Measurements from ENCODE around the gene DTWD2.

GRCh38 chr5:118796081-118796480 lies 192.3 kb downstream of the DTWD2 start:
- TF ChIP-seq, protein P1, sequence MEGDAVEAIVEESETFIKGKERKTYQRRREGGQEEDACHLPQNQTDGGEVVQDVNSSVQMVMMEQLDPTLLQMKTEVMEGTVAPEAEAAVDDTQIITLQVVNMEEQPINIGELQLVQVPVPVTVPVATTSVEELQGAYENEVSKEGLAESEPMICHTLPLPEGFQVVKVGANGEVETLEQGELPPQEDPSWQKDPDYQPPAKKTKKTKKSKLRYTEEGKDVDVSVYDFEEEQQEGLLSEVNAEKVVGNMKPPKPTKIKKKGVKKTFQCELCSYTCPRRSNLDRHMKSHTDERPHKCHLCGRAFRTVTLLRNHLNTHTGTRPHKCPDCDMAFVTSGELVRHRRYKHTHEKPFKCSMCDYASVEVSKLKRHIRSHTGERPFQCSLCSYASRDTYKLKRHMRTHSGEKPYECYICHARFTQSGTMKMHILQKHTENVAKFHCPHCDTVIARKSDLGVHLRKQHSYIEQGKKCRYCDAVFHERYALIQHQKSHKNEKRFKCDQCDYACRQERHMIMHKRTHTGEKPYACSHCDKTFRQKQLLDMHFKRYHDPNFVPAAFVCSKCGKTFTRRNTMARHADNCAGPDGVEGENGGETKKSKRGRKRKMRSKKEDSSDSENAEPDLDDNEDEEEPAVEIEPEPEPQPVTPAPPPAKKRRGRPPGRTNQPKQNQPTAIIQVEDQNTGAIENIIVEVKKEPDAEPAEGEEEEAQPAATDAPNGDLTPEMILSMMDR (IDR thresholded peaks at IDR 0.05): no peak
- TF ChIP-seq POLR2A (IDR thresholded peaks at IDR 0.05): no peak

Data from right lobe of liver (tissue), 4 donors.